HG03064 (cell line): ENCODE data around the gene MYH15.
A peak's percentile ranks its signal among the peaks of the same experiment; 100 is the strongest.

ENCODE experiments used
- ATAC-seq: cut with Tn5 transposase; IDR thresholded peaks from one replicate; pipeline ENCODE4 v1.9.1; 2021; ENCODE audit warnings: low read depth; ENCODE audit not compliant: unreplicated experiment

MYH15 gene

GRCh38 chr3:108428586-108428985 is 81.8 kb downstream of the MYH15 start:
- no peak for ATAC-seq

DNA sequence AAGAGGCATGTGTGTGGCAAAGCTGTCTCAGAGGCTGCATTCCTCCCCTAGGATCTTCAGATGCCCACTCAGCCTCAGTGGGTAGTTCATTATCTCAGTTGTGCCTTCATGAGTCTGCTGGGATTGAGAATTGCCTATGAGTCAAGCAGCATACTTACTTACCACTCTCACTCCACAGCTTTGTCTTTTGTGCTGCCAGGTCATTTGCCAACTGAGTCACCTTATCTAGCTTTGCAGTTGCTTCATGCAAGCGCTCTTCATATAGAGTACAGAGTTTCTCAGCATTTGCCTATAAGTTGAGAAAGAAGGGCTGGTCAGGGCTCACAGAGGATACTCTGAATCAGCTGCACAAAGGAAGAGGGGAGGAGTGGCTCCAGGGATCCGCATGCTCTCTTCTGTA is 89.5 kb downstream of the MYH15 start:
- ATAC-seq, result no peak

DNA sequence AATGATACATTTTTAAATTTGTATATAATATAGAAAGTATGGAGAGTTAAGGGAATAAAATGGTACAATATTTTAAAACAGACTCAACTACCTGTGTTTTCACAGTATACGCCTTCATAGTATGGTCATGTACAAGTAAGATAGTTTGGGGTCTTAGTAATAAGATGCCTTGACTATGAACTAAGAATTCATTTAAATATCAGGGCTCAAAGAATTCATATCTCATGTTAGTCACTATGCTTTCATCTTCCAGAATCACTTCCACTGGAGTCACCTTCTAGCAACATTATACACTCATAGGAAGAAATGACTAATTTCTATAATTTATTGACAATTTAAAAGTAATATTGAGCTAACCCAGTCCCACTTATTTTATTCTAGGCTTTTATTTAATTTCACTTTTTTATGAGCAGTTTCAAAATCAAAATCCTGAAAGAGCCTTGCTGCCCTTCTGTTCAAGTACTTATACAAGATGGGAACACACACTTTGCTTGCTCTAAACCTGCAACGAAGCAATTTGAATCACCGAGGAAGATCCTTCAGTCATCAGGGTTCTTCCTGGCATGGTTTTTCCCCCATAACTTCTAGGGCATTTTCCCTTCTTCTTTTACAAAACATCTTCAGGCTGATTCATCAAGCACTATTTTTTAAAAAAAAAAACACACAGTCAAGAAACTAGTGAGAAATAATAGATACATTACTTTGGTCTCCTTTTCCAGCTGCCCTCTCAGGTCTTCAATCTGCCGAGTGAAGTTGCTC is 94.1 kb downstream of the MYH15 start:
- ATAC-seq, result no peak

GRCh38 chr3:108415661-108416060 is 94.7 kb downstream of the MYH15 start:
- ATAC-seq, result no peak

DNA sequence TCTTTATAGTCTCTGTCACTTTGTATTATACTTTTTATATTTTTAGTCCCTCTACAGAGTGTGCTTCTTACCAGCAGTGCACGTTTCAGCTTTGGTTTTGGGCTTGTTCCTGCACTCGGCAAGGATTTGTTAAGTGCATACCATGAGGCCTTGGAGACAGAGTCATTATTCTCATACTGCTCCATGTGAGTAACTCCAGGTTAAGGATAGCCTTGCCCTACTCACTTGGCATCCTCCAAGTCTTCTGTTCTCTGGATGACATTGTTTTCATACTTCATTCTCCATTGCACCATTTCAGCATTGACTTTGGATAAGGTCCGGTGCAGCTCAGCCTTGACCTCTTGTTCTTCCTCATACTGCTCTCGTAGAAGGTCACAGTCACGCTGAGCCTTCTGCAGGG is 96.4 kb downstream of the MYH15 start:
- ATAC-seq, result no peak

- ATAC-seq, result no peak
Observed at GRCh38 chr3:108412121-108412750, 98.2 kb downstream of the MYH15 start.

GRCh38 chr3:108410531-108410984 is 99.8 kb downstream of the MYH15 start:
- no peak for ATAC-seq

- no peak for ATAC-seq
Observed at GRCh38 chr3:108409800-108410178, 100.6 kb downstream of the MYH15 start.

DNA sequence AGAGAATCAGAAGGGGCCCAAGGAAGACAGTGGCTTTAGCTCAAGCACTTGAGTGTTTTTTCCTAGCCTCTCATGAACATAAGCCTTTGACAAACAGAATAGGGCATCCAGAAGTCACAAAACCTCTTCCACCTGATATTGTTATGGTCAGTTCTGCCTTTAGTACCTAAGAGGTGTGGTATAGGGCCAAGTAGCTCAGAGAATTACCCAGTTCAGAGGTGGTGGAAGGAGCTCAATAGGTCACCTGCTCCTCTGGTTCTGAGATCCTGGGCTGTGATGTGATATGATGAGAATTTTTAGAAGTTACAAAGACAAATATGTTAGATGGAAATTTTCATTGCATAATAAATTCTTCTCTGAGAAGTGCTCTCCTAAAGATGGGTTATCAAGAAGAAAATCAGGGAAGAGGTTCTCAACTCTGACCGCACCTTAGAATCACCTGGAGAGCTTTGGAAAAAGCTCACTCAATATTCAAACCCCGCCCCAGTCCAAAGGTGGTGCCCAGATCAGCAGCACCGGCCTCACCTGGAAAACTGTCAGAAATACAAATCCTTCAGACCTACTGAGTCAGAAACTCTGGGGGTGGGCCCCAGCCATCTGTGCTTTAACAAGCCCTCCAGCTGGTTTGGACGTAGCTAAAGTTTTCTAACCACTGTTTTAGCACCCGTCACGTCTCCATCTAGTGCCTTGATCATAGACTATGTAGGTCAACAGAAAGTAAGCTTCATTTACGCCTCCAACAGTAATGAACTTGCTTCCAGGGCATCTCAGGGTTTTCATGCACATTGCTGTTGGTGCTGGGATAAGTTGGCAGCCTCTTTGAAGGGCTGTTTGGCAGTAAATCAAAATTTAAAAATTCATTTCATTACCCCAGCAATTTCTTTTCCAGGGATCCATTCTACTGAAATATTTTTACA is 101.3 kb downstream of the MYH15 start:
- ATAC-seq, result no peak

DNA sequence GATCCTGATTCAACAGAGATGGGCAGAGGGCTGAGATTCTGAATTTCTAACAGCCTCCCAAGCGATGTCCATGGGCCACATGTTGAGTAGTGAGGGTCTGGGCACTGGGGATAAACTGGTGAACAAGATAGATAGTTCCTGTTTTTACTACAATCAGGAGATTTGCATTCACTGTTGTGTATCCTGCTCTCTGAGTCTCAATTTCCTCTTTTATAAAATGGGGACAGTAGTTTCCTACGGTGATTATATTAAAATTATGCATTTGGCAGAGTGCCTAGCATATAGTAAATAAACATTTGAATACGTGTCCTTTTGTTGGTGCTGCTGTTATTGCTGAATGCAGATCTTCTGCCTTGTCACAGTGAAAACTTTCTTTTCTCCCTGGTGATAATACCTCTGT is 102.5 kb downstream of the MYH15 start:
- ATAC-seq, result no peak

DNA sequence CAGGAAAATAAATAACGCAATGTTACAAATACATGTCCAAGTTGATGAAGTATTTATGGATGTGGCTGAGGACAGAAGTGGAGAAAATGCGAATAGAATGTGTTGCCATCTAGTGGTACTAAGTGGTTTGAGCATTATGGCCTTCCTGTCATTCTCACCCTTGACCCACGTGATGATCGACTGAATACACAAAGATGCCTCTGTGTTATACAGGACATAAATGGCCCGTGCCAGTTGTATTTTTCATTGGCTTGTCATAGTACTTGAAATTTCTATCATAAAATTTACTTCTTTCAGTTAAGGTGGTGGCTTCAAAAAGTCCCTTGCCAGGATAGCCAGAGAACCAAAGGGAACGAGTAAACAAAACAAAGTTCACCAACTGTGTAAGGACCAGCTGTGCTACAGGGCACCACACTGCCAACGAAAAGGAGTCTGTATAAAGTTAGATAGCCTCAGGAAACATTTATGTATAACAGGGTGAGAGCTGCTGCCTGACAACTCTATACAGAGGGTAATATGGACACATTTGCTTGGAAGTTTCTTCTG is 103.7 kb downstream of the MYH15 start:
- ATAC-seq, result peak; percentile 86

- ATAC-seq, result no peak
Observed at GRCh38 chr3:108406063-108406660, 104.2 kb downstream of the MYH15 start.

GRCh38 chr3:108404368-108404767 is 106.0 kb downstream of the MYH15 start:
- ATAC-seq, result no peak

DNA sequence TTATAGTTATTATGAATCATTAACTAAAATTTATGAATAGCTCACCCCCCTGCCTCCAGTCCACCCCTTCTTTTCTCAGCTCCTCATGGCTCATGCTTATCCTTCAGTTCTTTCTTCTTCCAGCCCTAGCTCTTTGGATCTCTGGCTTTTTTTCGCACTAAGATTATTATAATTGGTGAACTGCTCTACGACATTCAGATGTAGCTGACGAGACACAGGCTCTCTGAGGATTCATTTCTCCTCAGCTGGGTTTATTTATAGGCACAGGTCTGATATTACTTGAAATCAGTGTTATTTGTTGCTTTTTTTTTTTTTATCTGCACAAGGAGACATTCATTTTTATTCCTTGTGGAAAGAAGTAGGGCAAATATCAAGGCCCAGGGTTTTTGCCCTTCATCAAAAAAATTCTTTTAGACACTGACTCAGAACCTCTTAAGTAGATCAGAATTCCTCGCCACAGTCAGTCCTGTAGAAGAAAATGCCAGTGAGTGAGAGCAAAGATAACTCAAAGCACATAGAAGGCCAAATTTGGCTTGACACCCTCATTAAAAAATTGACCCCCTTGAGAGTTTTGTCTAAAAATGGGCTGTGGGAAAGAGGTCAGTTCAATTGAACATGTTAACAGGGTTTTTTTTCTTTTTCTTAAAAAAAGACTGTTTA is 106.6 kb downstream of the MYH15 start:
- no peak for ATAC-seq

DNA sequence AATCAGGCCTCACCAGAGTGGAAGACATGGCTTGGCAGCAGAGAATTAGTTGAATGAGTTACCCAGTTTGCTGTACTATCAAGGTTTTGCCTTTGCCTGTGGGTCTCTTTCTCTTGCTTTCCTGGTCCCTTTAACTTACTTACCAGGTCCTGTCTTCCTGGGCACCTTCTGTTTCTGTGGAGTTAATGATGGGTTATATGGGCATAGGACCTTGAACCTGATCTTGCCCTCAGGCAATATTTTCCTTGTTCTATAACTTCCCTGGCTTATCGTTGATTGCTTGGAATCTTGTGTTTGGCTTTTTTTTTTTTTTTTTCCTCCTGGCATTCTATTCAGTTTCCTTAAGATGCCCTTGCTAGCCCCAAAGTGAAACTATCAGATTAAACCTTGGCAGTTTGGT is 107.2 kb downstream of the MYH15 start:
- no peak for ATAC-seq

- no peak for ATAC-seq
Observed at GRCh38 chr3:108401836-108402235, 108.6 kb downstream of the MYH15 start.

- ATAC-seq, result no peak
Observed at GRCh38 chr3:108398510-108398909, 111.9 kb downstream of the MYH15 start.

DNA sequence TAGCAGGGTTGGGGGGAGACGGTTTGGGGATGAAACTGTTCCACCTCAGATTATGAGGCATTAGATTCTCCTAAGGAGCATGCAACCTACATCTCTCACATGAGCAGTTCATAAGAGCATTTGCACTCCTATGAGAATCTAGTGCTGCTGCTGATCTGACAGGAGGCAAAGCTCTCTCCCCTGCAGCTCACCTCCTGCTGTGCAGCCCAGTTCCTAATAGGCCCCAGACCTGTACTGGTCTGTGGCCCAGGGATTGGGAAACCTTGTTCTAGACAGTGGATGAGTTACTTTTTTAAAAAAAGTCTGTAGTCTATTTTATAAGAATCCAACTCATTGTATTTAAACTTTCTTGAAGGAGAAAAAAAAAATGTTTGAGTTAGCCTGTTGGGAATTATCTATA is 114.1 kb downstream of the MYH15 start:
- no peak for ATAC-seq

- ATAC-seq, result no peak
Observed at GRCh38 chr3:108394563-108394962, 115.8 kb downstream of the MYH15 start.

GRCh38 chr3:108394016-108394415 is 116.4 kb downstream of the MYH15 start:
- ATAC-seq, result no peak
